CD4-positive, alpha-beta T cell treated with Interleukin-12 subunit alpha and Interleukin-12 subunit beta, for 1 hour (primary cell): ENCODE data around the gene GPX5.

Source experiments
- DNase-seq: peaks from one replicate; pipeline ENCODE4 v3.0.0-alpha.2; 2020

Gene GPX5

GRCh38 chr6:28563430-28564095 is 37.9 kb downstream of the GPX5 start:
- DNase-seq = no peak

- no peak for DNase-seq
Measured at GRCh38 chr6:28565823-28566526, 40.3 kb downstream of the GPX5 start.

GRCh38 chr6:28566527-28567252 is 41.0 kb downstream of the GPX5 start:
- DNase-seq = no peak

GRCh38 chr6:28567506-28567905 is 41.8 kb downstream of the GPX5 start:
- no peak for DNase-seq

- DNase-seq = no peak
Measured at GRCh38 chr6:28568515-28569108, 42.9 kb downstream of the GPX5 start.

GRCh38 chr6:28569748-28570147 is 44.1 kb downstream of the GPX5 start:
- DNase-seq = no peak

GRCh38 chr6:28580475-28580874 is 54.8 kb downstream of the GPX5 start:
- no peak for DNase-seq

- no peak for DNase-seq
Measured at GRCh38 chr6:28583463-28583862, 57.8 kb downstream of the GPX5 start.
